ENCODE measurements around the gene GORASP2. TPM values are rescaled to one million over a fixed set of nuclear protein-coding genes. Genes with fewer than 3 reads are reported as not detected.
A peak's percentile ranks its signal among the peaks of the same experiment; 100 is the strongest.

Gene GORASP2
- total RNA-seq, 4 donors from 2014 or later = 37.7 to 66.2 (median 52.3) TPM

DNA sequence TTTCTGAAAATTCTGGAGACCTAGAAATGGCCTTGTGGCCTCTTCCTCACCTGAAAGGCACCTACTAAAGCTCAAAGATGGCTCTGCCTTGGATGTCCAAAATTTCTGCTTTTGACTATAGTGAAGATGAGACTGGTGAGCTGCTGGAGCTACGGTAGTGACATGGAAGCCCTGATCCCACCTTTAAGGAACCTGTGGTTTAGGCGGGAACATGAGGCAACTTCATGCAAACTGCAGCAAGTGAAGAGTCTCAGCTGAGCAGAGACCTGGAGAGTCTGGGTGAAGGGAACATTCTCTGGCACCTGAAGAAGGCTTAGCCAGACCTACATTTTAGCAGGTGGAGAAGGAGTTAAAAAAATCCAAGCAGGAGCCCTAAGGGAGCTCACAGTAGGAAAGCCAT, 40.0 kb downstream of the GORASP2 start:
- H3K4me3 ChIP-seq (ENCODE audit: low read depth, poor library complexity, severe bottlenecking) = no peak overlapping the region
- intact Hi-C loops (cut with DNase I; ENCODE audit: low total_unique reads) = no loop called here
- TF ChIP-seq POLR2A (IDR thresholded peaks at IDR 0.05) (no peak), CTCF (IDR thresholded peaks at IDR 0.05) (no peak)
- WGBS, 2 donors = 84 to 89% methylated on average over 2 of the region's 2 CpGs
- DNase-seq (ENCODE audit: low spot score in 2 of 2) = no peak

DNA sequence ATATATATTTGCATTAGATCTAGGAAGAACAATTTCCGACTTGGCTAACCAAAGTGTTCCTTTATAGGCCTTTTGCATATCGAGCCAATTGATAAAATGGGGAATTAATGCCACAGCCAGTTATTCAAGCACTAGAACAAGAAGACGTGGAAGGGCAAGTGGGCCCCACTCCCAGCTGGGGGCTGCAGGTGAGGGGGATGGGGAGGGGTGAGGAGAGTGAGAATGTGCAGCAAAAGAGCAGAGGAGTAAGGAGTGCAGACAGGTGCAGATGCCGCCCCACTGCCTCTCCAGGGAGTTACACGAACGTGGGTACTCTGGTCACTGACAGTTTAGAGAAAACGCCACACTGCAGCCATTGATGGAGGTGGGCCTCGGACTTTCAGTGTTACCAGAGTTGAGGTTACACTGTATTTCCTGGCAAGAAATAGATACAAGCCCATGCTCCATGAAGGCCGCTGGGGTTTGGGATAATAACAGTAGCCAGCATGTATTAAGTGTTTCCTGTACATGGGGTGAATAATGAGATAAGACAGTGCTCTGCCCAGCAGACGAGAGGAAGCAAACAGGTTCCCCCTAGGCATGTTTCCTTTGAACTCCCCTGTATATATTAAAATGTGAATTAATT, 40.9 kb downstream of the GORASP2 start:
- TF ChIP-seq POLR2A (IDR thresholded peaks at IDR 0.05) = no peak
- no peak for TF ChIP-seq CTCF (IDR thresholded peaks at IDR 0.05)
- no peak overlapping the region for H3K4me3 ChIP-seq (ENCODE audit: low read depth, poor library complexity, severe bottlenecking)
- no peak for DNase-seq (ENCODE audit: low spot score in 2 of 2)
- intact Hi-C loops (cut with DNase I; ENCODE audit: low total_unique reads) = loop anchor here (5.0 kb wide), 2 partner anchors 192 to 447 kb away; partner anchors contain the start of gene TLK1
- WGBS, 2 donors = 72% methylated on average over 10 of the region's 10 CpGs

DNA sequence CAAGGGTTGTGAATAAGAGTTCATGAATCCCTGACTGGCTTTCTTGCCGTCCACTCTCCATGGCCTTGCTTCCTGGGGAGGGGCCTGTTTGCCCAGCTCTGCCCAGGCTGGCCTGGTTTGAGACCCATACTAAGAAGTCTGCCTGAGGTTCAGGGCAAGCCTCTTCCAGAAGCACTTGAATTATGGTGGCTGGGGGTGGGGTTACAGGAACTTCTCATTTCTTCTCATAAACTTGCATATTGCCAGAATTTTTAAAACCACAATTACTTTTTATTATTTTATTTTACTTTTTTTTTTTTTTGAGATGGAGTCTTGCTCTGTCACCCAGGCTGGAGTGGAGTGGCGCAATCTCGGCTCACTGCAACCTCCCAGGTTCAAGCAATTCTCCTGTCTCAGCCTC, 42.0 kb downstream of the GORASP2 start:
- H3K4me3 ChIP-seq (ENCODE audit: low read depth, poor library complexity, severe bottlenecking) = no peak overlapping the region
- DNase-seq (ENCODE audit: low spot score in 2 of 2) = no peak
- no peak for TF ChIP-seq CTCF (IDR thresholded peaks at IDR 0.05)
- TF ChIP-seq POLR2A (IDR thresholded peaks at IDR 0.05) = no peak
- intact Hi-C loops (cut with DNase I; ENCODE audit: low total_unique reads) = loop anchor here (5.0 kb wide), 2 partner anchors 191 to 446 kb away; partner anchors contain the start of gene TLK1
- WGBS, 2 donors = 90 to 92% methylated on average over 3 of the region's 3 CpGs

GRCh38 chr2:170972296-170973224, 43.5 kb downstream of the GORASP2 start:
- WGBS, 2 donors = 51 to 55% methylated on average over 20 of the region's 20 CpGs
- DNase-seq (ENCODE audit: low spot score in 2 of 2) = no peak
- intact Hi-C loops (cut with DNase I; ENCODE audit: low total_unique reads) = loop anchor here (5.0 kb wide), 2 partner anchors 190 to 445 kb away; partner anchors contain the start of gene TLK1
- H3K4me3 ChIP-seq (ENCODE audit: low read depth, poor library complexity, severe bottlenecking) = no peak overlapping the region
- TF ChIP-seq CTCF (IDR thresholded peaks at IDR 0.05) (no peak), POLR2A (IDR thresholded peaks at IDR 0.05) (no peak)

- TF ChIP-seq POLR2A (IDR thresholded peaks at IDR 0.05) (no peak), CTCF (IDR thresholded peaks at IDR 0.05) (no peak)
Observed at GRCh38 chr2:170973225-170973491, 44.1 kb downstream of the GORASP2 start.

More at GRCh38 chr2:170973225-170973491, 44.1 kb downstream of the GORASP2 start:
- WGBS, 2 donors = 4 to 7% methylated on average over 11 to 12 of the region's 12 CpGs
- H3K4me3 ChIP-seq (ENCODE audit: low read depth, poor library complexity, severe bottlenecking) = peak overlapping the region; percentile 49
- no peak for DNase-seq (ENCODE audit: low spot score in 2 of 2)
- intact Hi-C loops (cut with DNase I; ENCODE audit: low total_unique reads) = loop anchor here (5.0 kb wide), 2 partner anchors 189 to 444 kb away; partner anchors contain the start of gene TLK1
